Measurements from ENCODE around the gene ERFL.

DNA sequence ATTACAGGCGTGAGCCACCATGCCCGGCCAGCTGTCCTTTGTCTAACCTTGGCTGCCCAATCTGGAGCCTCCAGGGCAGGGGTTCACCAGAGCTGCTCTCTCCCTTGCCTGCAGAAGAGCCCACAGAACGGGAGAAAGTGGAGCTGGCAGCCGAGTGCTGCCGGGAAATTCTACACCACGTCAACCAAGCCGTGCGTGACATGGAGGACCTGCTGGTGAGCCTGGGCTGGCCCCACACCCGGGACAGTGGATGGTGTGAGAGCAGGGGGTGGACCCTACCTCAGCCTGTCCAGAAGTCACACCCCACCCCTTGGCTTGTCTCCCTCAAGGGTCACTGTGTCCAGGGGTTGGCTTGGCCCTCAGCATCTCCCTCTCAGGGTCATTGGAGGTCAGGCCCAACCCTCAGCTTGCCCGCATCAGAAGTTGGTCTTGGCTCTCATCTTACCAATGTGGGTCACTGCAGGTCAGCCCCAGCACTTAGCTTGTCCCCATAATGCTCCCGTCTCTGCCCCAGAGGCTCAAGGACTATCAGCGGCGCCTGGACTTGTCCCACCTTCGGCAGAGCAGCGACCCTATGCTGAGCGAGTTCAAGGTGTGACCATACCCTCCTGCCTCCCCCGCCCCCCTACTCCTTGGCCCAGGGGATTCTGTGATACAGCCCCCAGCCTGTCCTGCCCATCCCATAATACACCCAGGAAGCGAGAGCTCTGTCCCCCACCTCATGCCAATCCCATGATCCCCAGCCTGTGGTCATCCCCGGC, 24.9 kb downstream of the ERFL start:
- TF ChIP-seq, protein P1, sequence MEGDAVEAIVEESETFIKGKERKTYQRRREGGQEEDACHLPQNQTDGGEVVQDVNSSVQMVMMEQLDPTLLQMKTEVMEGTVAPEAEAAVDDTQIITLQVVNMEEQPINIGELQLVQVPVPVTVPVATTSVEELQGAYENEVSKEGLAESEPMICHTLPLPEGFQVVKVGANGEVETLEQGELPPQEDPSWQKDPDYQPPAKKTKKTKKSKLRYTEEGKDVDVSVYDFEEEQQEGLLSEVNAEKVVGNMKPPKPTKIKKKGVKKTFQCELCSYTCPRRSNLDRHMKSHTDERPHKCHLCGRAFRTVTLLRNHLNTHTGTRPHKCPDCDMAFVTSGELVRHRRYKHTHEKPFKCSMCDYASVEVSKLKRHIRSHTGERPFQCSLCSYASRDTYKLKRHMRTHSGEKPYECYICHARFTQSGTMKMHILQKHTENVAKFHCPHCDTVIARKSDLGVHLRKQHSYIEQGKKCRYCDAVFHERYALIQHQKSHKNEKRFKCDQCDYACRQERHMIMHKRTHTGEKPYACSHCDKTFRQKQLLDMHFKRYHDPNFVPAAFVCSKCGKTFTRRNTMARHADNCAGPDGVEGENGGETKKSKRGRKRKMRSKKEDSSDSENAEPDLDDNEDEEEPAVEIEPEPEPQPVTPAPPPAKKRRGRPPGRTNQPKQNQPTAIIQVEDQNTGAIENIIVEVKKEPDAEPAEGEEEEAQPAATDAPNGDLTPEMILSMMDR (IDR thresholded peaks at IDR 0.05) = no peak
- TF ChIP-seq POLR2A (IDR thresholded peaks at IDR 0.05) (no peak), EP300 (IDR thresholded peaks at IDR 0.05; ENCODE audit: low read depth) (no peak)

Measured in transverse colon (tissue), 3 donors.